GOT3 (cell line): Measurements from ENCODE around the gene EMILIN1.
A peak's percentile ranks its signal among the peaks of the same experiment; 100 is the strongest.
"Not testable (repeated sequence)": the region's sequence is repeated elsewhere in the genome, so short reads cannot be mapped to it uniquely, and the experiment has no call there.

Experiments used
- DNase-seq: peaks from one replicate; lab custom pipeline; 2025; ENCODE audit warnings: mixed read lengths; lab: John Stamatoyannopoulos, UW

EMILIN1 gene

DNA sequence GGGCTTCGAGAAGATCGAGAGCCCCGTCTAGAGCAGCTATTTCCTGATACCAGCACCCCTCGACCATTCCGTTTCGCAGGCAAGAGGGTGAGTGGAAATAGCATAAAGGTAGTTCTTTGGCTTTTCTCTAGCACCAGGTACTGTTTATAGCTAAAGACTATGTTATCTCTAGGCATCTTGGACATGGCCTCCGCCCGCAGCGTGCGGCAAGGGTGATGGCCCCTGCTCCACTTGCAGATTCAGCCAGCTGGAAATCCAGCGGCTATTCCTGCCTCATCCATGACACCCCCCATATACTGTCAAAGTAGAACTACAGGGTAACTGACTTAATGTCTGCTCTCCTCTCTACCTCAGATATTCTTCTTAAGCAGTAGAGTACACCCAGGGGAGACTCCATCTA, 23.7 kb upstream of the EMILIN1 start:
- DNase-seq: no peak

DNA sequence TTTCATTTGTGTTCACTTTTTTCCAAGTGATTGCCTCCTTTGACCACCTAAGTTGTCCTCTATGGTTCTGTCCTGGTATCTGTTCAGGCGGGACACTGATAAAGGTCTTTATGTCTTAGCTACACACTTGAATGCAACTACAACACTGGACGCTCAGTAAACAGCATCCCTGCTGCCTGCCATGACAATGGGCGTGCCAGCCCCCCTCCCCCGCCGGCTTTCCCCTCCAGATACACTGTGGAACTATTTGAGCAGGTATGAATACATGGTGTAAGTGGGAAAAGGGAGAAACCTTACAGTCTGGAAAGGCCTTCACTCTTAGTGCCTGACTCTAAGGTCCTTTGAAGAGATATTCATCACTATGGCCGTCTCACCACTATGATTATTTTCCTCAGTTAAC, 21.2 kb upstream of the EMILIN1 start:
- DNase-seq: no peak

DNA sequence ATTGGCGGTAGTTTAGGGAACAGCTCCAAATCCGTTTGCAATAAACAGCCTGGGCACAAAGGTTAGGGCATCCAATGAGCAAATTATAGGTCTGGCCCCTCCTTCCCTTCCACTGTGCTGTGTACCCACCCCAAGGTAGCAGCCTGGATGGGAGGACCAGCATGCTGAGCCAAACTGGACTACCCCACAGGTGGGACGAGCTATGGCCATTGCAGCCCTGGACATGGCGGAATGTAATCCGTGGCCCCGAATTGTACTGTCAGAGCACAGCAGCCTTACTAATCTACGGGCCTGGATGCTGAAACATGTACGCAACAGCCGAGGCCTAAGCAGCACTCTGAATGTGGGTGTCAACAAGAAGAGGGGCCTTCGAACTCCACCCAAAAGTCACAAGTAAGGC, 20.2 kb upstream of the EMILIN1 start:
- DNase-seq: no peak

DNA sequence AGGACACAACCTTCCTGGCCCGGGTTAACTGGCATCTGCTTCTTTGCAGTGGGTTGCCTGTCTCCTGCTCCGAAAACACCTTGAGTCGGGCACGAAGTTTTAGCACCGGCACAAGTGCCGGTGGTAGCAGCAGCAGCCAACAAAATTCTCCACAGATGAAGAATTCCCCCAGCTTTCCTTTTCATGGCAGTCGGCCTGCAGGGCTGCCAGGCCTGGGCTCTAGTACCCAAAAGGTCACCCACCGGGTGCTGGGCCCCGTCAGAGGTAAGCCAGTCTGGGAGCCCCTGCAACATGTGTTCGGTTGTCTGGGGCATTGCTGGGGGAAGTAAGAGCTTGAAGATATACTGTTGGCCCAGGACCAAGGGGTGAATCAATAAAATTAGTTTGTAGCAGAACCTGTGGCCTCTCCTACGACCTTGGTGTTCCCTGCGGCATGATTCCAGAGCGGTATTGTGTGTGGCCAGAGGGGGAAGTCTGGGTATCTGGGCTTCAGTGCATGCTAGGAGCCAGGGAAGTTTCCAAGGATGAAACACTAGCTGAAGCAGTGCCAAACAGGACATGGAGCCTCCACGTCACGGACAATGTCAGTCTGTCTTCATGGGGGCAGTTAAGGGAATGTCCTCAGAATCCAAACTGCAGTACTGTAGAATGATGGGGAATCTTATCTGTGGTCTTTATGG, 19.1 kb upstream of the EMILIN1 start:
- no peak for DNase-seq

DNA sequence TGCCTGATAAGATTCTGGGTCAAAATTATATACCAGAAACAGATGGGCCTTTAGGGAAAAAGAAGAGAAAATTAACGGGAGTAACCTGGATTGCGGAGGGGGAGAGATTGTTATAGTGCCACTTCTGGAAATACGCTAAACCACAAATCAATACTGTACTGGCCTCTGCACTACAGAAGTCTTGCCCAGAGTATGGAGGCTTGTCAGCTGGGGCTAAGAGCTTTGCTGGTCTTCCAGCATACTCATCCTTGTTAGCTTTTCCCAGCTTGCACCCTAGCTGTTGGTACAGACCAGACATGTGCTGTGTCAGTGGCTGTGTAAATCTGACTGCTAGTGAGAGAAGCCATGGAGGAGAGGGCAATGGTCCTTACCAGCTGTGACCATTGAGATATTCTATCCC, 18.1 kb upstream of the EMILIN1 start:
- DNase-seq: no peak

DNA sequence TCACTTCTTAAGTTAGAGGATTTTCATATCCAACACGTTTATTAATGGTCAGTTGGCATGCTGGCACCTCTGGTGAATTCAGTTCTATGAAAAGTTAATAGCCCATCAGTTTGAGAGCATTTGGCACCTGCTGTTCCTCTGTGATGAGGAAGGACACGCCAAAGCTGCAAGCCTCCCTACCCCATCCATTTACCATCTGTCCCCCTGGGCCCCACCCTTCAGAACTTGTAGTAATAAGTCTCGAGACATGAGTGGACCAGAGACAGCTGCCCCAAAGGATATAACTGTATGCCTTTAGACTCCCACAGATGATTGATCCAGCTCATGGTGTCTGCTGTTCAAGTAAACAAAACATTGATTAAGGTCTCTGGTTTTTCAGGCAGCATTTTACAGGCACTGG, 13.3 kb upstream of the EMILIN1 start:
- no peak for DNase-seq

DNA sequence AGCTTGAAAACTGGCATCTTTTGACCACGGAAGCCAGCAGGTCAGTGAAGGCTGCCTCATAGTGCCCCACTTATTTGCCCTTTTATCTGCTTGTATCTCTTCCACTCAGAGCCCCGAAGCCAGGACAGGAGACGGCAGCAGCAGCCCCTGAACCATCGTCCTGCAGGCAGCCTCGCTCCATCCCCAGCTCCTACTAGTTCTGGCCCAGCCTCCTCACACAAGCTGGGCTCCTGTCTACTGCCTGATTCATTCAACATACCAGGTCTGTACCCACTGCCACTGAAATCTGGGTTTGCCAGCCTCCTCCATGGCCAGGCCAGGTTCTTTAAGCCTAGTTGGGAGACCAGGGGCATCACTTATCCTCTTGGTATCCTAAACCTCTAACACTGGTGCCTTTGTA, 11.0 kb upstream of the EMILIN1 start:
- no peak for DNase-seq

DNA sequence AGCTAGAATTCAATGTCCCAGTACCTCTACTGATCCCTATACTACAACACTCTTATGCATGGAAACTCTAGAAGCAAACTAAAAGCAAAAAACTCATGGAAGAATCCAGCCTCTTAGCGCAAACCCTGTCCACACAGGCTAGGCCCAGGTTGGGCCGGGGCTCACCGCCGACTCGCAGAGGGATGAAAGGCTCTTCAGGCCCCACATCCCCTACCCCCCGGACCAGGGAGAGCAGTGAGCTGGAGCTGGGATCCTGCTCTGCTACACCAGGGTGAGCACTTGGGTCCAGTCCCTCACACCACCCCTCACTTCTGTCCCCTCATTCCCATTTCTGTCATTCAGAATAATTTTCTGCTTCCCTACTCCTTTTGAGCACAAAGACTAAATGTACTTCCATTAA, 9.0 kb upstream of the EMILIN1 start:
- DNase-seq: no peak

DNA sequence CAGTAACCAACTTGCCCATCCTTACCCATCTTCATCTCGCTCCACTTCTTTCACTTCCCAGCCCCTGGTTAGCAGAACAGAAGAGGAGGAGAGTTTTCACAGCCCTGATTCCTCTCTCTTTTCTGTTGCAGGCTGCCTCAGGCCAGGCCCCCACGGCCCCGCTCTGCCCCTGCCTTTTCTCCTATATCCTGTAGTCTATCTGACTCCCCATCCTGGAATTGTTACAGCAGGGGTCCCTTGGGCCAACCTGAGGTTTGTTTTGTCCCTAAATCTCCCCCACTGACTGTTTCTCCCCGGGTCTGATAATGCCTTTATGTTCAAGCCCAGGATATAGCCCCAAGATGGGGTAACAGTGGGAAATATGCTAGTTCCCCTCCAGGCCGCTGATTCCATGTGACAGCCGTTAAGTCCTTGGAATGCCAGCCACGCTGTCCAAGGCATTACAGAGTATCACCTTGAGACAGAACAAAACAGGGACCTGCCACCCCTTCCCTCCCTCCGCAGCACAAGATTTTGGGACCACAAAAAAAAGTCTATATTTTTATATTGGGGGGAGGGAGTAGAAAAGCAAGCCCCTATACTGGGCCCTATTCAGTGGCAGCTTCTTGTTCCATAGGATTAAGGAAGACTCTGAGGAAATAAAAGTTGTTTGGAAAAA, 8.3 kb upstream of the EMILIN1 start:
- DNase-seq: no peak

DNA sequence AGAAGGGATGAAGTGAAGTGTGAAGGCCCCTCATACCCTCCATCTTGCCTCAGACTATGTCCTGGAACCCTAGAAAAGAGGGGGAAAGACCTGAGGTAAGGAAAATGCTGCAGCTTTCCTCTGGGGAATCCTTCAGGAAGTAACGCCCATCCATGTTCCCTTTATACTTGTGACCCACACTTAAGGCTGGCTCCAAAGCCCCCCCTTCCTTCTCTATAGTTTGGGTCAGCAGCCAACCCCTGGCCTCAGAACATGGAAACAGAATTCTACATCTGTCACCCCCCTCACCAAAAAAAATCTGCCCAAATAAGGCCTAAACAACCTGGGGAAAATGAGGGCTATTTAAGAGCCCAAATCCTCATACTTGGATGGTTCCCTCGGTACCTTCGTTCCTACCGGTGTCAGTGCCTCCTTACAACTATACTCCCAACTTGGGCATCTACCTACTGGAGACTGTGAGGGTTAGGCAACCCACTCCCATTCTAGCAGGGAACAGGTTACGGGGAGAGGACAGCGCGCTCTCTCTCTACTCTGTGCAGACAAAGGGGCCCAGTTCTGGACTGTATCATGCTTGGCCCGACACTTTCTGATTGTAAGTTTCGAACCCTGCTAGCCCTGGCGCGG, 7.7 kb upstream of the EMILIN1 start:
- DNase-seq: no peak

DNA sequence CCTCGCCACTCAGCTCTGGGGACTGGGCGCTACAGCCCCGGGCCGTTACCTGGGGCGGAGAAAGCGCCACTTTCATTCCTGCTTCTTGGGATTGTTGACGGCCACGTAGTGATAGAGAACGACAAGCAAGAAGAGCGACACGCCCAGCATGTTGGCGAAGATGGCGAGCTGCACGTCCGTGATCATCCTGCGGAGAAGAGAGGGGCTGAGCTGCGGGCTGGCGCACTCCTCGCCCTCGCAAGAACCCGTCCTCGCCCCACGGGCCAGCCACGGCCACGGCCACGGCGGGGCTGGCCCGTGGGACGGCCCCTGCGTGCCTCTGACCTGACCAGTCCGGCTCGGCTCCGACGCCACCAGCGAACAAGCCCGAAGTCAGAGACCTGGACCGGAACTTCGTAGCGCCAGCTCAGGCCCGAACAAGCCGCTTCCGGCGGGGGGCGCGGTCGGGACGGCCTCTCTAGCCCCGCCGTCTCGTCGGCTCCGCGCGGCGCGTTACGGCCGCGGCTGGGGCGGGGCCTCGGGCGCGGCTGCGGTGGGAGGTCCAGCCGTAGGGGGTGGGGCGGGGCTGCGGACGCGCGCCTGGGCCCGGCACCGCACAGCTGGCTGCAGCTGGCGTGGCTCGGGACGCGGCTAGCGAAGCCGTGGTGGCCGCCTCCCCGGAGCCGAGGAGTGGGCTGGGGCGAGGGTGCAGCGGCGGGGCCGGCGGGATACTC, 7.0 kb upstream of the EMILIN1 start, which contains the start of gene OST4:
Gene OST4 (minus strand): TSS at position 378 of the 713 bp plus-strand sequence.
- DNase-seq: peak; percentile 83

DNA sequence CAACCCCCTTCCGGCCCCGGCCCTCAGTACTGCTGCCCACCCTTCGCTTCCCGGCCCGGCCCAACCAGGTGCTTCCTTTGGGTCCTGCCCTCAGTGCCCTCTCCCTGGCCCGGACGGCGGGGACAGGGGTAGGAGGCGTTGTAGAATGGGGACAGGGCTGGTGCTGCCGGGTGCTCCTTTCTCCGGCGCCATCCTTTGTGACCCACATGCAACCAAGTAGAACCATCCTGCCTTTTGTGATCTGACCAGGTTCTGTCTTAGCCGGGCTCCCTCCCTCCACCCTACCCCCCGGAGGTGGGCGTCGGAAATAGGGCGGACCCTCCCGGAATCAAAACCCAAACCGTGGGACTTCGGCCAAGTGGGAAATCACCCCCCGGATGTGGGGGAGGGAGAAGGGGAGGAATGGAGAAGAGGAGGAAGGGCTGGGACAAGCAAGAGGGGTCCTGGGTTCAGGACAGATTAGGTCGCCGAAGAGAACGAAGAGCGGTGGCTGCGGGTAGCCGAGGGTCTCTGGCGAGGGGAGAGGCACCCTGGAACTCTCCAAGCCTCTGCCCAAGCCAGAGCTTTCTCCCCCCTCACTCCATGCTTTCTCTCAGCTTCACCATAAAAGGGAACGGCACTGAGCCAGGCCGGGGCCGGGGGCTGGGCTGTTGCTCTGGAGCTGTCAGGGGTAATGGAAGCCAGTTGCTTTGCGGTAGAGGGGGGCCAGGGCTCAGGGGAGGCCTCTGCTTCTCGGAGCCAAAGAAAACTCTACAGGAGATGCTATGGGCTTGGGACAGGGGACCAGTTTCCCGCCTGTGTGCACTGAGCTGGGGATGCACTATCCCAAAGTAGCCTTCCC, 6.2 kb upstream of the EMILIN1 start:
- no peak for DNase-seq

DNA sequence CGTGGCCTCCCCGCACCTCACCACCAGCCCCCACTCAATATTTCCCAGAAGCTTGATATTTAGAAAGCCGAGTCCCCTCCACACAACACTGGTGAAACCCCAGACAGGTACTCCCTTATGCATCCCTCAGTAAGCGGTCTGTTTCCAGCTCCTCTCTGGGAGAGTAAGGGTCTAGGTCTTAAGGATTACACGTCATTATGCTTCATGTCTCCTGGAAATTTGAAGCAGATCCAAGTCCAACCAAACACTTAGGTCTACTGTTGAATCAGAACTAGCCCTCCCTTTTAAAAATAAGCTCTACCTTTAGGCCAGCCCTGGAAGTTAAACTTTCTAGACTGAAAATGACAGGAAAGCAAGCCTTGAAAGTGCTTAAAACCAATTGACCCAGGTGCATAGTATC, 5.5 kb upstream of the EMILIN1 start:
- no peak for DNase-seq

DNA sequence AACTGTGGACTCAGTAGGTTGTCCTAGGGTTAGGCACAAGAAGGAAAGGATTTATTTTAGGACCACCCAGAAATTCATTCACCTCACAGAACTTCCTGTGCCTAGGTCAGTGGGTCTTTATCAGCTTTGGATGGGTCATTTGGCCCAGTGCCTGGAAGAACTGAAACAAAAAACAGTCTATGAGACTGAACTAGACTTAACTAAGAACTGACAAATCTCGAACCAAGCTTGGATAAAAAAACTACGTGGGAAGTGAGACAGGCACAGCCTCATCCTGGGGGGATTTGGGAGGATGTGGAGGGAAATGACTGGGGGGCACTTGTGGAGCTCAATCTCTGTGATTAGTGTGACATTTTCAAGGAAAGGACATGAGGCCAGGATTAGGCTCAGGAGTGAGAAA, 4.6 kb upstream of the EMILIN1 start:
- no peak for DNase-seq

DNA sequence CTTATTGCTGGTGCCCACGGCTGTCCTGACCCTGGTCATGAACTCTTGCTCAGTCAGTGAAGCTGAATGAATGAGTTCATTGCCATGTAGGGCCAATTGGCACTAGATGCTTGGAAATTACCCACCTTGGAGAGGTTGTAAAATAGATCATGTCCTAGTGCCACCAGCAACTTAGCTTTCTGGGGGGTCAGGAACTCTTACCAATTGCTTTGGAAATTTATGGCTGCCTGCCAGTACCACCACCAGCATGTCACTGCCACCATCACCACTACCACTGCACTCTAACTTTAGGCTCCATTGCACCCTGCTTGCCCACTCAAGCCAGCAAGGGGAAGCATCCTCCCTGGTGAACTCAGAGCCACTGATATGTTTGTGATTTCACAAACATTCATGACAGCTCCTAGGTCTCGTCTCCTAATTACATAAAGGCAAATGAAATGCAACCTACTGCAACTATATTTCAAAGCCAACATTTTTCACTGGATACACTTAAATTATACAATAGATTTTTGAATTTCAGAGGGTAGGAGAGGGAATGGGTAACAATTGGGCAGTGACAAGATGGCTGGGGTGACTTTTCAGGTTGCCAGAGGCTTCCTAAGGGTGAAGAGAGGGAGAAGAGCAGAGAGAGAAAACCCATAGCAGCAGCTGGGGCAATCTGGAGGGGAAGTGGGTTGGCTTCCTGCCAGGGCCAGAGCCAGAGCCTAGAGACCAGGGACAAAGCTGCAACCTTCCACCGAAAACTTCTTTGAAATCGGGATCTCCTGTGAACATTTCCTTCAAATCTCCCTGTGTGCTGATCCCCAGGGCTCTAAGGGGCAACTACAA, 3.5 kb upstream of the EMILIN1 start:
- DNase-seq: no peak

DNA sequence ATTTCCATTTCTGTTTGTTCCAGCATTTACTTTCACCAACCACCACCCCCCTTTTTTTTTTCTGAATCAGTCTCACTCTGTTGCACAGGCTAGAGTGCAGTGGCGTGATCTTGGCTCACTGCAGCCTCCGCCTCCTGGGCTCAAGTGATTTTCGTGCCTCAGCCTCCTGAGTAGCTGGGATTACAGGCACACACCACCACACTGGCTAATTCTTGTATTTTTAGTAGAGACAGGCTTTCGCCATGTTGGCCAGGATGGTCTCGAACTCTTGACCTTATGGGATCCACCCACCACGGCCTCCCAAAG, 2.9 kb upstream of the EMILIN1 start:
- not testable (repeated sequence) for DNase-seq

DNA sequence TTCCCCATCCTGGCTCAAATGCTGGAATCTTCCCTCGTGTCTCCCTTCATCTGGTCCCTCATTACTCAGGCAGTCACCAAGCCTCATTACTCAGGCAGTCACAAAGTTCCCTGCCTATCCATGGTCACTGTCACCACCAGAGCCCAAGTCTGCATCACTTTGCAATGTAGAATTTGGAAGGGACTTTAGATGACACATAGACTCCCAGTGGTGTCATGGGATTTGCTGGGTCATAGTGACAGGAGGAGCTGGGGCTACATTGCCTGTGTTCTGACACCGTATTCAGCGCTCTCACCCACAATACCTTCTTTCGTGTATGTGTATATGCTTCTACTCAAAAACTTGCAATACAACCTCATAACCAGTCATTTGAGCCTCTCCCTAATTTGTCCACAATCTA, 2.1 kb upstream of the EMILIN1 start:
- DNase-seq: no peak

DNA sequence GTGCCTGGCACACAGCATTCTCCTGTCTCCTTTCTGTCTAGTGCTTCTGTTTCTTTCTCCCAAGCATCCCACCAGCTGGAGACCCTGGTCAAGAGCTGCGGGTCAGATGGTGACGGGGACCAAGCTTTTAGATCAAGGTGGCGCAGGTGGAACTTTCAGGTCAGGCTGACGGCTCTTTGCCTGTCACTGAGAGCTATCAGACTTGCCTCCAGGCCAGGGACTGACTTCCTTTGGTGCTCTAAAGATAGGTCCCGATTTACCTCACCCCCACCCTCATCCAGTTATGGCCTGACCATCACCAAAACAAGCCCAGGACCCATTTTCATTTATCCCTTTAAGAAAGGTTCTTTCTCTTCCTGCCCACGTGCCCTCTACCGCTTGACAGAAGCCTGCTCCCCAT, 1.2 kb upstream of the EMILIN1 start:
- DNase-seq: no peak

DNA sequence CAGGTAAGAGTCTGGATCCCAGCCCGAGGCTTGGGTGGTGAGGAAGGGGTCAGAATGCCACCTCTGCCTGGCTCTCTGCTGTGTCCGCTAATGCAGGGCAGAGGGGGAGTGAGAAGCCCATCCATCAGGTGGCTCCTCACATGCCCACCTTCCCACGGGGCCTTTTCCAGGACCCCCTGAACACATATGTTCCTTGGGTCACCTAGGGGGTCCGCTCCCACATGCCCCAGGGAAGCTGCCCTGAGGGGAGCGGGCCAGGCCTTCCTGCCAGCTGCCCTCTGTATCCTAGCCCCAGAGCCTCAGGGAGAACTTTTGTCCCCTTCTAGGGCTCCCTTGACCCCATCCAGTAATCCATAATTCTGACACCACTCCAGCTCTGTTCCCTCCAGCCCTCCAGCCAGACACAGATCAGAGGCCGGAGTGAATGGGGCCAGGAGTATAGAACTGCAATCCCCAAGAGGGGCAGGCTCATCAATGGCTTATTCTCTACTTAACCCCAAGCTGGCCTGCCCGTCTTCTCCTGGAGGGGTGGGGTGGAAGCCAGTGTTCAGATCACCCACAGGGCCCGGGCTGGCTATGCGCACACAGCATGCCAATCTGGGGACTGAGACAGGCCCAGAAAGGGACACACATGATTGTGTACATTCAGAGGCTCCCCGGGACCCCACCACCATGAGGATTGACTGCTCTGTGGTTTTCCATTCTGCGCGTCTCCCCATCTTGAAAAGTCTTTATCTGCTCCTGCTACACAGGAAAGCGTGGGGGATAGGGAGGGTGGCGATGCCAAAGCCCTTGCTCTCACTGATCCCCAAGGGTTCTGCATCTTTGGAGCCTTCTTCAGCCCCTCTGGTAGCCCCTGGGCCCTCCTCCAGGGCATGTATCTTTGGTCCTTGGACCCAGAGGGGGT, 1.1 kb downstream of the EMILIN1 start:
- no peak for DNase-seq

DNA sequence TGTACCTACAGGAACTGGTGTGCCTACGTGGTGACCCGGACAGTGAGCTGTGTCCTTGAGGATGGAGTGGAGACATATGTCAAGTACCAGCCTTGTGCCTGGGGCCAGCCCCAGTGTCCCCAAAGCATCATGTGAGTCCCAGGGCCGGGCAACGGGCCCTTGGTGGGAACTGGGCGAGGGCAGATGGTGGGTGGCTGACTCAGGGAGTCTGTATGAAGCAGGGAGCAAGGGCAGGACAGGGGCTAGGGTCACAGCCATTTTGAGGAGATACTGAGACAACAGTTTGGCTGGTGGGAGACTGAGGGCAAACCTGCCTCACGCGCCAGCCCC, 1.7 kb downstream of the EMILIN1 start:
- DNase-seq: no peak
